ENCODE data around the gene NRXN3.

NRXN3 gene

GRCh38 chr14:79278286-79278797 lies 1108.2 kb downstream of the NRXN3 start:
- POLR2A ChIA-PET = no interaction called here
- no peaks in the 10 kb centered on the region for H3K9me3 ChIP-seq (ENCODE audit: control insufficient read depth, insufficient read depth, low read depth, low read length)
- CTCF ChIA-PET = interaction anchor here (0.7 kb wide), 2 partner anchors 152 to 235 kb away, joined by 3 to 4 read pairs; no protein-coding TSS in a partner anchor
- TF ChIP-seq ZNF785 (tag by site-specific recombination; IDR thresholded peaks at IDR 0.05) (no peak), ZNF341 (tag by site-specific recombination; IDR thresholded peaks at IDR 0.05; ENCODE audit: low read depth) (peak; percentile 38; the same call in 1 of the 2 replicates)
- peaks cover 23% of the 10 kb centered on the region for H3K4me1 ChIP-seq (ENCODE audit: control insufficient read depth, insufficient read depth, low read length)
- no peaks in the 10 kb centered on the region for H3K36me3 ChIP-seq (ENCODE audit: control insufficient read depth in 2 of 2, insufficient read depth in 1 of 2, low read length in 2 of 2)
- H3K4me3 ChIP-seq (ENCODE audit: low read depth, low read length) = peak overlapping the region; percentile 61
- H3K27ac ChIP-seq (ENCODE audit: extremely low read depth, low read depth, low read length) = peak overlapping the region; percentile 73; the same call in 1 of the 2 replicates

GRCh38 chr14:79278798-79279644 lies 1108.8 kb downstream of the NRXN3 start:
- H3K4me1 ChIP-seq (ENCODE audit: control insufficient read depth, insufficient read depth, low read length) = peaks cover 27% of the 10 kb centered on the region
- peak overlapping the region; percentile 61 for H3K4me3 ChIP-seq (ENCODE audit: low read depth, low read length)
- no peaks in the 10 kb centered on the region for H3K36me3 ChIP-seq (ENCODE audit: control insufficient read depth in 2 of 2, insufficient read depth in 1 of 2, low read length in 2 of 2)
- CTCF ChIA-PET = interaction anchor here (0.7 kb wide), 2 partner anchors 151 to 236 kb away, joined by 3 to 4 read pairs; no protein-coding TSS in a partner anchor
- no peaks in the 10 kb centered on the region for H3K9me3 ChIP-seq (ENCODE audit: control insufficient read depth, insufficient read depth, low read depth, low read length)
- POLR2A ChIA-PET = no interaction called here
- peak overlapping the region; percentile 73 for H3K27ac ChIP-seq (ENCODE audit: extremely low read depth, low read depth, low read length)
- TF ChIP-seq ZNF174 (tag by site-specific recombination; IDR thresholded peaks at IDR 0.05) (no peak), ZNF585B (tag by site-specific recombination; IDR thresholded peaks at IDR 0.05) (no peak), ZNF514 (tag by site-specific recombination; IDR thresholded peaks at IDR 0.05) (no peak), ZNF37A (tag by site-specific recombination; IDR thresholded peaks at IDR 0.05) (no peak), KLF16 (tag by site-specific recombination; IDR thresholded peaks at IDR 0.05) (peak; percentile 68), KLF1 (tag by site-specific recombination; IDR thresholded peaks at IDR 0.05) (no peak; the same call in 1 of the 2 replicates), ZNF302 (tag by site-specific recombination; IDR thresholded peaks at IDR 0.05; ENCODE audit: low read depth) (no peak), ZNF221 (tag by site-specific recombination; IDR thresholded peaks at IDR 0.05; ENCODE audit: borderline replicate concordance) (no peak), ZNF837 (tag by site-specific recombination; IDR thresholded peaks at IDR 0.05) (no peak), ZNF138 (tag by site-specific recombination; IDR thresholded peaks at IDR 0.05; ENCODE audit: borderline replicate concordance) (no peak), ZNF701 (tag by site-specific recombination; IDR thresholded peaks at IDR 0.05) (no peak), SP3 (tag by site-specific recombination; IDR thresholded peaks at IDR 0.05) (peak; percentile 74), ZBTB21 (tag by site-specific recombination; IDR thresholded peaks at IDR 0.05) (no peak), ZFP37 (tag by site-specific recombination; IDR thresholded peaks at IDR 0.05) (0 out of 2 replicates have a peak, but pooled peaks have one; percentile 68), ZNF416 (tag by site-specific recombination; IDR thresholded peaks at IDR 0.05) (no peak), ZXDB (tag by site-specific recombination; IDR thresholded peaks at IDR 0.05) (0 out of 2 replicates have a peak, but pooled peaks have one; percentile 55), ZNF843 (tag by site-specific recombination; IDR thresholded peaks at IDR 0.05) (0 out of 2 replicates have a peak, but pooled peaks have one; percentile 8), ZNF335 (tag by site-specific recombination; conservative IDR thresholded peaks at IDR 0.05) (peak; percentile 87), ZNF354C (tag by site-specific recombination; IDR thresholded peaks at IDR 0.05; ENCODE audit: borderline replicate concordance, low read depth) (no peak), GLIS1 (tag by site-specific recombination; IDR thresholded peaks at IDR 0.05) (no peak; the same call in none of the 2 replicates), MZF1 (tag by site-specific recombination; IDR thresholded peaks at IDR 0.05; ENCODE audit: borderline replicate concordance) (peak; percentile 84), ZSCAN23 (tag by site-specific recombination; IDR thresholded peaks at IDR 0.05) (no peak)
- TF ChIP-seq, protein P1, sequence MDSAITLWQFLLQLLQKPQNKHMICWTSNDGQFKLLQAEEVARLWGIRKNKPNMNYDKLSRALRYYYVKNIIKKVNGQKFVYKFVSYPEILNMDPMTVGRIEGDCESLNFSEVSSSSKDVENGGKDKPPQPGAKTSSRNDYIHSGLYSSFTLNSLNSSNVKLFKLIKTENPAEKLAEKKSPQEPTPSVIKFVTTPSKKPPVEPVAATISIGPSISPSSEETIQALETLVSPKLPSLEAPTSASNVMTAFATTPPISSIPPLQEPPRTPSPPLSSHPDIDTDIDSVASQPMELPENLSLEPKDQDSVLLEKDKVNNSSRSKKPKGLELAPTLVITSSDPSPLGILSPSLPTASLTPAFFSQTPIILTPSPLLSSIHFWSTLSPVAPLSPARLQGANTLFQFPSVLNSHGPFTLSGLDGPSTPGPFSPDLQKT (IDR thresholded peaks at IDR 0.05; ENCODE audit: borderline replicate concordance, low read depth, low read length) = no peak
- TF ChIP-seq, protein P2, sequence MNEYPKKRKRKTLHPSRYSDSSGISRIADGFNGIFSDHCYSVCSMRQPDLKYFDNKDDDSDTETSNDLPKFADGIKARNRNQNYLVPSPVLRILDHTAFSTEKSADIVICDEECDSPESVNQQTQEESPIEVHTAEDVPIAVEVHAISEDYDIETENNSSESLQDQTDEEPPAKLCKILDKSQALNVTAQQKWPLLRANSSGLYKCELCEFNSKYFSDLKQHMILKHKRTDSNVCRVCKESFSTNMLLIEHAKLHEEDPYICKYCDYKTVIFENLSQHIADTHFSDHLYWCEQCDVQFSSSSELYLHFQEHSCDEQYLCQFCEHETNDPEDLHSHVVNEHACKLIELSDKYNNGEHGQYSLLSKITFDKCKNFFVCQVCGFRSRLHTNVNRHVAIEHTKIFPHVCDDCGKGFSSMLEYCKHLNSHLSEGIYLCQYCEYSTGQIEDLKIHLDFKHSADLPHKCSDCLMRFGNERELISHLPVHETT (tag by site-specific recombination; IDR thresholded peaks at IDR 0.05) = no peak
- TF ChIP-seq, protein P3, sequence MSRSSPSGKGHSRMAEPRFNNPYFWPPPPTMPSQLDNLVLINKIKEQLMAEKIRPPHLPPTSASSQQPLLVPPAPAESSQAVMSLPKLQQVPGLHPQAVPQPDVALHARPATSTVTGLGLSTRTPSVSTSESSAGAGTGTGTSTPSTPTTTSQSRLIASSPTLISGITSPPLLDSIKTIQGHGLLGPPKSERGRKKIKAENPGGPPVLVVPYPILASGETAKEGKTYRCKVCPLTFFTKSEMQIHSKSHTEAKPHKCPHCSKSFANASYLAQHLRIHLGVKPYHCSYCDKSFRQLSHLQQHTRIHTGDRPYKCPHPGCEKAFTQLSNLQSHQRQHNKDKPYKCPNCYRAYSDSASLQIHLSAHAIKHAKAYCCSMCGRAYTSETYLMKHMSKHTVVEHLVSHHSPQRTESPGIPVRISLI (tag by site-specific recombination; IDR thresholded peaks at IDR 0.05) = no peak
- TF ChIP-seq, protein P4, sequence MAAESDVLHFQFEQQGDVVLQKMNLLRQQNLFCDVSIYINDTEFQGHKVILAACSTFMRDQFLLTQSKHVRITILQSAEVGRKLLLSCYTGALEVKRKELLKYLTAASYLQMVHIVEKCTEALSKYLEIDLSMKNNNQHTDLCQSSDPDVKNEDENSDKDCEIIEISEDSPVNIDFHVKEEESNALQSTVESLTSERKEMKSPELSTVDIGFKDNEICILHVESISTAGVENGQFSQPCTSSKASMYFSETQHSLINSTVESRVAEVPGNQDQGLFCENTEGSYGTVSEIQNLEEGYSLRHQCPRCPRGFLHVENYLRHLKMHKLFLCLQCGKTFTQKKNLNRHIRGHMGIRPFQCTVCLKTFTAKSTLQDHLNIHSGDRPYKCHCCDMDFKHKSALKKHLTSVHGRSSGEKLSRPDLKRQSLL (tag by site-specific recombination; IDR thresholded peaks at IDR 0.05) = 0 out of 2 replicates have a peak, but pooled peaks have one; percentile 52
